HG03565 (cell line): ENCODE measurements around the gene GPR17.

ENCODE experiments used
- ATAC-seq: cut with Tn5 transposase; IDR thresholded peaks from one replicate; pipeline ENCODE4 v1.9.1; 2021; ENCODE audit warnings: mild to moderate bottlenecking, moderate library complexity; ENCODE audit not compliant: unreplicated experiment

GPR17 gene

DNA sequence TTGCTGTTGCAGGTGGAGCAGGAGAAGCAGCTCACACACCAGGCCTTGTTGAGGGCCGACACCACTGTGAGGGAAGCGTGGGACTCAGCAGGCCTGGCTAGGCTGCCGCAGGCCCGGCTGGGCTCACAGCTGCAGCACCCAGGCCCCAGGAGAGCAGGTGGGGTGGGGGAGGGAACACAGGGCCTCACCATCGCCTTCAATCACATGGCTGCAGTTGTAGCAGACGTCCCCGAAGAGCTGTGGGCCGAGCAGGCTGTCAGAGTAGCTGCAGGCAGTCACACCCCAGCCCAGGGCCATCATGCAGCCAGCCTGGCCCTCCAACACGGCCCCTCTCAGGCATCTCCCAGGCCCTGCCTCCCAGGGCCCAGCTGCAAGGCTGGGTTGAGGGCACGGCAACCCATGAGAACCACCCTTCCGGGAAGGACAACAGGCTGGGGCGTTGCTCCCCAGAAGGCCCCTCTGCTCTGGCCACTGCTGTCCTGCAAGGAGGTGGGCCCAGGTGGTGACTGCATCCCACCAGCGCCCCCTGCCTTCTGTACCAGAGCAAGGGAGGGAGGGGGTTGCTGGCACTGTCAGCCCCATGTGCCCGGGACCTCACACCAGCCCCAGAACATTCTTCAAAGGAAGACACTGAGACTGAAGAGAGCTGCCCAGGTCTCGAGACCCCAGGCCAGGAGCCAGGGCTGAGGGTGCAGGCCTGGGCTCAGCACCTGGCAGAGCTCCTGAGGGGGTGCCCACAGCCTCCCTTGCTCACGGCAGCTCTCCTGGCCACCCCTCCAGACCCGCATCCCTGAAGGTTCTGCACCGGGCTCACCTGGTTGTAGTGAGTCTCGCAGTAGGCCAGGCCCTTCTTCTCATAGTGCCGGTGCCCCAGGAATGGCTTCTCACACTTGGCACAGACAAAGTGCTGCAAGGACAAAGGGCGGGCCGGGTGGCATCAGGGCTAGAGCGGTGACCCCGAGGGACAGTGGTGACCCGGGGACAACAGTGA, 5.6 kb upstream of the GPR17 start:
- ATAC-seq: no peak

DNA sequence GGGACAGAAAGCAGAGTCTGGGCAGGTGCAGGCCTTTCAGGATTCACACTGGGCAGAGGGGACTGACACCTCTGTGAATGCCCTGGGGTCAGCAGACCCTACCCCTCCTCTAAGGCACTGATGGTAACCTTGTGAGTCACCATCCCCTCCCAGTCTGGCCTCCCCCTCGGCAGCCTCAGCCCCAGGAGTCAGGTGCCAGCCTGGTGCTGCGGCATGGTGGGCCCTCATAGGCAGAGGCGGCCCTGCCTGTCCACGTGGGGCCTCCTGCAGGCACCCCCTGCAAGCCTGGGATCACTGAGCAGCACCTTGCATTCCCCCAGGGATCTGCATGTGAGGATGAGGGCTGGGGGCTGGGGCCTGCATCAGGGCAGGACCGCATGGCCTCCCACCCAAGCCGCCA, 4.8 kb upstream of the GPR17 start:
- ATAC-seq: no peak

DNA sequence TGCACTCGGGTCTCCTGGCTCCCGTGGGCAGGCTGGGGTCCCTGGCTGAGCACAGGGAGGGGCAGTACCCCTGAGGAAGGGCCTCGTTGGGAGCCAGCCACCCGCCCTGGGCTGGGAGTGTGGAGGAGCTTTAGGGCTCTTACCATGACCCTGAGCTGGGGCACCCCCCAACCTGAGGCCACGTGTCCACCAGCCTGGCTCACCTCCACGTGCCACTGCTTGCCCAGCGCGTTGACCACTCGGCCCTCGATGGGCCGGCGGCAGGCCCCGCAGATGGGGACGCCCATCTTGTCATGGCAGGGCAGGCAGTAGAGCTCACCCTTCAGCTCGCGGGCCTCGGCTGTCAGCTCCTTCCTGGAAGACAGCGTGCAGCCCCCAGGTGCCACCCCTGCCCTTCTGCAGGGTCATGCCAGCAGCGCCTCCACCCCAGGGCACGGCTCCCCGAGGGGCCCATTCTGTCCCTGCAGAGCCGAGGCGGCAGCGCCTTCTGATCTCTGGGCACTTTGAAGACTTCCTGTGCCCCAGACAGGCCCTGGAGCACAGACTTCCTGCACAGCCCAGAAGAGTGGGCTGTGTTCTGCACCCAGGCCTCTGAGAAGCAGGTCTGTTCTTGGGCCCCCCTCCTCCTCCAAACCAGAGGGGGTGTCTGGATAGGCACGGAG, 4.0 kb upstream of the GPR17 start:
- ATAC-seq: no peak

DNA sequence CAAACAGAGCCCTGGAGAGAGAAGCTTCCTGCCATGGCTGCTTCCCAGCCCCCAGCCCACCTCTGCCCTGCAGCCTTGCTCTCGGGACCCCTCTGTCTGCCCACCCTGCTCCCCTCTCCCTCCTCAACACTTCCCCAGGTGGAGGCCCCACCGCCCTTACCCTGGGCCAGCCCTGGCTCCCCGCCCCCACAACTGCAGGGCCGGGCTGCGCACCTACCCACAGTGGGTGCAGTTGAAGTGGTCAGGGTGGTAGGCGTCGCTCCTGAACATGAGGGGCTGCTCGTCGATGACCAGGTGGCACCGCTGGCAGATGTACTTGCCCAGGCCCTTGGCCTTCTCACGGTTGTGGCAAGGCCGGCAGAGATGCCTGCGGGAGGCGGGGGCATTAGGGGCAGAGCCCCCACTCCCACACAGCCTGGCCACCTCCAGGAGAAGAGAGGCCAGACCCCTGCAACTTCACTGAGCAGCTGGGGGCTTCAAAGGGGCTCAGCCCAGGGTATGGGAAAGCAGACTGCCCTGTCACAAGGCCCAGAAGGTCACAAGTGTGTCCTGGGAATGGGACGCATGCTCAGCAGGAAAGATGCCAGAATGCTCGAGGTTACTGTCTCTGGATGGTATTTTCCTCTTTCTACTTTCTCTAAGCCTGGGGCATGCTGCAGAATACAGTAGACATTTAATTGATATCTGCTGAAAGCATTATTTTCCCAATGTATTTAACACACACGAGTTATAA, 3.1 kb upstream of the GPR17 start:
- no peak for ATAC-seq

DNA sequence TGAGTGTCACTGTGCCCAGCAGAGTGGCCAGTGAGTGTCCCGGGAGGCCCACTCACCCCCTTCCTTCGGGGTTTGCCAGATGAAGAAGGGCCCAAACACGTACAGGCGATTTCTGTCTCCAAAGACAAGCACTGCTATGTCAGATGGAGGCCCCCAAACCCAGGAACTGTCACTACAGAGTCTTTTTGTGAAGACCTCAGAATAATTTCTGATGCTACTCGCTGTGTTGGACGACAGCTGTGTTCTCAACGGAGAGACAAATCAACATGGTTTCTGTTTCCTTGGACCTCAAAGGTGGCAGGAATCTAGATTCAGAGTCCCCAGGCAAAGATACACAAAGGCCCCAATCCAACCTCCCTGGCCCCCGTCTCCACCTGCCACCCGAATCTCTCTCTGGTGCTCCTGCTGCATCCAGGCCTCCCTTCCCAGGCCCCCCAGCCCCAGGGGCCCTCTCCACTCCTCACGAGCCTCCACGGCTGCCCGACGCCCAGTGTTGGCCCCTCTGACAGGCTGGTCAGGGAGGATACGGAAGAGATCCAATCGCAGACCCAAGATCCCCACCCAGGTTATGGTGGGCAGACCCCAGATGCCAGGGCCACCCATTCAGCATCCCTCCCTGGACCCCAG, 2.4 kb upstream of the GPR17 start:
- ATAC-seq: no peak

DNA sequence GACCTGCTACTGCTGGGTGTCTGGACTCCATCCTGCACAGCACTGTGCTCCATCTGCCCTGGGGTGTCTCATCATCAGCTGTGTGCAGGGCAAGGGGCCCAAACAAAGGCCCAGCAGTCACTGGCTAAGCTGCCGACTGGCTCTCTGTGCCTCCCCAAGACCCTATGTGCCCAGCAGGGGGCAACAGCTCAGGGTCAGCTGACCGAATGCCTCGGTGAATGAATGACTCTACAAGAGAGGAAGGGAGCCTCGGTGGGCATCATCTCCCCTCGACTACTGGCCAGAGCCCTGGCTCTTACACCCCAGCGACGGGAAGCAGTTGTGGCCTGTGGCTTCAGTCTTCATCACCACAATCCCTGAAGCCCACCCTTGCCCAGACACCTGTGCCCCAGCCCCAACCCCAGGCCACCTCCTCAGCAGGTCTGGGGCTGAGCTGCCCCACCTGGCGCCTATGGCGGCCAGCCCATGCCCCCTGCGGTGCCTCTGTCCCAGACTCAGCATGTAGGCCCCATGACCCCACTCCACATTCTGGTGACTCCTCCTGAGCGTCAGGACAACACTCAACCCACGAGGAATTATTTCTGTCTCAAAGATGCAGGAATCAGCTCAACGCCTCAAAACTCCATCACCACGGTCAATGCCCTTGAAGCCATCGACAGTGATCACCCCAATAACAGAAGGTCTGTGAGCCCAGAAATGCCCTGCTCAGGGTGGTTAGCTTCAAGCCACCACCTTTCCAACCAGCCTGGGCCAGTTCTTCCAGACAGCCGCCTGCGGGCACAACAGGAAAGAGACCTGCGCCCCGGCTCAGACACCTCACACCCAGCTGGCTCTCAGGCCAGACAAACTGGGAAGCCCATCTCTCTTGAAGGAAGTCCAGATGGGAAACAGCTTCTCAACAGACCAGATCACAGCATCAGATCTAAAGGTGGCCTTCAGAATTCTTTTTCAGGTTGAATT, 1.6 kb upstream of the GPR17 start:
- no peak for ATAC-seq

DNA sequence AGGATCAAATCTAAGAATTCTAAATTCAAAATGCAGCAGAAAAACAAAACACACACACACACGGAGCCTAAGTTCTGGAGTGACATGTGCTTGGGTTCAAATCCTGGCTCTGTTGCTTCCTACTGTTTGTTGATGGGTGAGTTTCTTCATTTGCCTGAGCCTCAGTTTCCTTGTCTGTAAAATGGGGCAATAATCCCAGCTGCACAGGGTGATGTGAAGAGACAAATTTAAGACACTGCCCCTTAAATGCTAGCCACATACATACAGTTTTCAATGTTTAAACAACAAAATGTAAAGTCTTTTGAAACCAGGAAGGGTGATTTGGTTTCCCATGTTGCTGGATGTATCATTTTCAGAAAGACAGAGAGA, 943 bp upstream of the GPR17 start:
- ATAC-seq: no peak

DNA sequence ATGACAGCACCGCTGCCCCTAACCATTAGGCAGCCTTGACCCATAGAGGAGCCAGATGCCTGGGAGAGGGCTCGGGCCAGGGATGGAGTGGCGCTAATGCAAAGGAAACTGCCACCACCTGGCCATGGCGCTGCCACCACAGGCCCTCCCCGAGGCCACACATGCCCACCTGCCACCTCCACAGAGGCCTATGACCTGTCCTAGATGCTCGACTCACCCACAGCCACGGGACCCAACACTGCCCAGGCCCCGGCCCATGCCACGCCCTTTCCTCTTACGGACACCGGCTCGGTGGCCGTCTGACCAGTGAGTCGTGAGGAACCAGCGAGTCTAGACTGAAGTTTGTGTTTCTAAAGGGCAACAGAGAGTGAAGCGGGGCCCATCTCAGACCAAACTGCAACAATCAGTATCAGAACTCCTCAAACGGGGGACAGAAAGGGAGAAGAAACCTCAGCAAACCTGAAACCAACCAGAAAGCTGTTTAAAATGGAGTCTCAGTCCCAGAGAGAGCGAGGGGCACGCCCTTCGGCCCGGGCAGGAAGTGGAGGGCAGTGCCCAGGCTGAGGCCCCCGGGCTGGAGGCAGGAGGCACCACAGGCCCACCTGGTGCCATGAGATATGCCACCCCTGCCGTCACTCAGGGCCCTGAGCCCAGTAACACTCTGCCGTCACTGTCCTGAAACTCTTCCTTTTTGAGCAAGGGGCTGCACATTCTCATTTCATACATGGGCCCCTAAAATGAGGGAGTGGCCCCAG, 711 bp downstream of the GPR17 start:
- ATAC-seq: no peak

DNA sequence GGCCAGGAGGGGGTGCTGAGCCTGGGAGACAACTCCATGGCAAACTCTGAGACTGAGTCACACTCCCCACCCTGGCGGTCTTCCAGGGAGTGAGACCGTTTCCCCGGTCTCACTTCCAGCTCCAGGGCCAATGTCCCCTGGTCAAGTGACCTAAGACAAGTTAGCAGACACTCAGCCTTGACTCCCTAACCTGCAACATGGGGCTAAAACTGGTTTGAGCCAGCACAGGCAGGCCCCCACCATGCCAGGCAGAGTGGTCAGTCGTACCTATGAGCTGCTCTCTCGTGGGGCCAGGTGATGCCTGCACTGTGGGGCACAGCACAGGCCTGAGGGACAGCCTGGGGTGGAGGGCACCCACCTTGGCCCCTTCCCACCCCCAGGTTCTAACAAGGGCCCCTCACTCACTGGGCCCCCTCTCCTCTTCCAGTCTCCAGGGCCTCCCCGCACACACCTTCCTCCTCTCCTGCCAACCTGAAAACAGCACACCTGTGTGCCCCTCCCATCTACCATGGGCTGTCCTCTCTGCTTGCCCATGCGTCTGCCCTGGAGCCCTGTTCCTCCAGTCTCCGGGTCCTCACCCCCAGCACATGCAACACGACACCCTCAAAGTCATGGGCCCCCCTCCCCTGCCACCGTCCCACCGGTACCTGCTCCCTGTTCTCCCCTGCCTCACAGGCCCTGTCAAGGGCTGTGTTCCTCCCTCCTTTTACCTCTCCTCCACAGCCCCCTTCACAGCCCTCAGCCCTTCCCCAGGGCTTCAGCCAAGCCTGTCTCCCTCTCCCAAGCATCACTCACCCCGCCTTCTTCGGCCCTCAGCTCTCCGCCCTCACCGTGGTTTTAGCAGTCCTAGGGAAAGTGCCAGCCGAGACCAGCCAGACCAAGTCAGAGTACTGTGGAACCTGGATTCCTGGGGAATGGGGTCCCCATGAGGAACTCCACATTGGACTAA, 1.6 kb downstream of the GPR17 start:
- no peak for ATAC-seq

DNA sequence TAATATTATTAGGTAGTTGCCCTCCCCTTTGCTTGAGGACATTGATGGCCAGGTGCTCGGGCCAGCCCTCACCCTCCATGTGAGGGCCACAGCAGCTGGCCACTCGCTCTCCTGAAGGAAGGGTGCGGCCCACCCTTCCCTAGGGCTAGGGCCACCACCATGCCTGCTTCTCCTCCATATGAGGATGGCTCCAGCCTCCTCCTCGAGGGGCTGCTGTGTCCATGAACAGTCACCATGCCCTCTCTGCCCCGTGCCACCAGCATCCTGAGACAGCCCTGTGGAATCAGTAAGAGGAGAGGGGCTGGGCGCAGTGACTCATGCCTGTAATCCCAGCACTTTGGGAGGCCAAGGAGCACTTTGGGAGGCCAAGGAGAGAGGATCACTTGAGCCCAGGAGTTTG, 2.4 kb downstream of the GPR17 start:
- no peak for ATAC-seq

DNA sequence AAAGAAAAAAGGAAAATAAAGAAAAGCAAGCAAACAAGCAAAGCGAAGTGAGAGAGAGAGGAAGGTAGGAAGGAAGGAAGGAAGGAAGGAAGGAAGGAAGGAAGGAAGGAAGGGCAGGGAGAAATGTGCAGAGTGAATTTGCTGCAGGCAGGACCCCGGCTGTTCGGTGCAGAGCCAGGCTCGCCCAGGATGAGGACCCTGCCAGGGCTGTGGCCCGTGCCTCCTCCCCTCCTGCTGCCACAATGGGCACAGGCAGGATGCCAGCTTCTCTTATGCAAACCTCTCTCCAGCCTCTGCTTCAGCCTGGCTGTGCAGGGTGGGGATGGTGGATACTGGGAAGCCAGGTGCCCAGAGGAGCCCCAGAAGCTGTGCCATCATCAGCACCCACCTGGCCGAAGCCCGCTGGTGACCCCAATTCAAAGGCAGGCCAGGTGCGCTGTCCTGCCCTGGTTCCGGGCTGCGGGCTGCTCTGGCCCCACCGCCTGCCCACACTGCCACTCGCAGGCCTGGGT, 3.2 kb downstream of the GPR17 start:
- no peak for ATAC-seq

DNA sequence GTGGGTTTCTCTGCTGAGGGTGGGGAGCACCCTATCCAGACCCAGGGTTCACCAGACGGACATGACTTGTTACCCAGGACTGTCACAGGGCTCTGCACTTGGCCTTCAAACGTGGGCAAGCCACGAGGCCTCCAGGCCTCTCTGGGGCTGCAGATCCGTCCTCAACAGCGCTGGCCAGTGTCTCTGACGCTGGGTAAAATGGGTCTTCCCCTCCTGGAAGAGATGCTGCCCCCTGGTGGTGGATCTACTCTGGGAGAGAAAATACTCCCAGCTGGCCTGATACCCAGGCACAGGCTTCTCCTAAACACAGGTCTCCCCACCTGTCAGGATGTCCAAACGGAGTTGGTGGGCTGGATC, 3.7 kb downstream of the GPR17 start:
- peak; percentile 70 for ATAC-seq

DNA sequence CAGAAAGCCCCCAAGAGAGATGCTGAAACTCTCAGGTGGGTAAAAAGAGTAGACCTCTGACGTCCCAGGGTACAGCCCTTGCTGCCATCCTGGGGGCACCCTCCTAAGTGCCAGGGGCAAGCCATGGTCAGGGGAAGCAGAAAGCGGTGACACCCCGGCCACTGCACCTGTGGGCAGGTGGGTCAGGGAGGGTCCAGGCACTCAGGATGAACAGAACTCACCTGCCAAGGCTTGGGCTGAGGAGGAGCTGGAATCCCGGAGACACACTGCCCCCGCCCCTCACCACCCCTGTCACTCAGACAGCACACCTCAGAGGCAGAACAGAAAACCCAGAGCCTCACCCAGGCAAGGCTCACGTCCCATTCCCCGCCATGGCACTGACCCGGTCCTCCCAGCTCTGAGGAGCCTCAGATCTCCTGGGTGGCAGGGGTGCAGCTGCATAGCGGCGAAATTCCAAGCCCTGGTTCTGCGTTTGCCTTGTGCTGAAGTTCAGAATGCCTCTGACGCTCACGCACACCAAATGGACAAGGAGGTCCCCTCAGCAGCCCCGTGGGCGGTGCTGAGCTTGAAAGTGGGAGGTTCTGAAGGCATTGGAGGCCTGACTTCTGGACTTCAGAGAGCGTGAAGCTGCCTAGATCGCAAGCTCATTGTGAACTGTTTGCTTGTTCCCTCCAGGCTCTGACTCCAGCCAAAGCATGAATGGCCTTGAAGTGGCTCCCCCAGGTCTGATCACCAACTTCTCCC, 4.3 kb downstream of the GPR17 start:
- ATAC-seq: no peak

DNA sequence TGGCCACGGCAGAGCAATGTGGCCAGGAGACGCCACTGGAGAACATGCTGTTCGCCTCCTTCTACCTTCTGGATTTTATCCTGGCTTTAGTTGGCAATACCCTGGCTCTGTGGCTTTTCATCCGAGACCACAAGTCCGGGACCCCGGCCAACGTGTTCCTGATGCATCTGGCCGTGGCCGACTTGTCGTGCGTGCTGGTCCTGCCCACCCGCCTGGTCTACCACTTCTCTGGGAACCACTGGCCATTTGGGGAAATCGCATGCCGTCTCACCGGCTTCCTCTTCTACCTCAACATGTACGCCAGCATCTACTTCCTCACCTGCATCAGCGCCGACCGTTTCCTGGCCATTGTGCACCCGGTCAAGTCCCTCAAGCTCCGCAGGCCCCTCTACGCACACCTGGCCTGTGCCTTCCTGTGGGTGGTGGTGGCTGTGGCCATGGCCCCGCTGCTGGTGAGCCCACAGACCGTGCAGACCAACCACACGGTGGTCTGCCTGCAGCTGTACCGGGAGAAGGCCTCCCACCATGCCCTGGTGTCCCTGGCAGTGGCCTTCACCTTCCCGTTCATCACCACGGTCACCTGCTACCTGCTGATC, 4.9 kb downstream of the GPR17 start:
- no peak for ATAC-seq

DNA sequence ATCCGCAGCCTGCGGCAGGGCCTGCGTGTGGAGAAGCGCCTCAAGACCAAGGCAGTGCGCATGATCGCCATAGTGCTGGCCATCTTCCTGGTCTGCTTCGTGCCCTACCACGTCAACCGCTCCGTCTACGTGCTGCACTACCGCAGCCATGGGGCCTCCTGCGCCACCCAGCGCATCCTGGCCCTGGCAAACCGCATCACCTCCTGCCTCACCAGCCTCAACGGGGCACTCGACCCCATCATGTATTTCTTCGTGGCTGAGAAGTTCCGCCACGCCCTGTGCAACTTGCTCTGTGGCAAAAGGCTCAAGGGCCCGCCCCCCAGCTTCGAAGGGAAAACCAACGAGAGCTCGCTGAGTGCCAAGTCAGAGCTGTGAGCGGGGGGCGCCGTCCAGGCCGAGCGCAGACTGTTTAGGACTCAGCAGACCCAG, 5.4 kb downstream of the GPR17 start:
- ATAC-seq: no peak

DNA sequence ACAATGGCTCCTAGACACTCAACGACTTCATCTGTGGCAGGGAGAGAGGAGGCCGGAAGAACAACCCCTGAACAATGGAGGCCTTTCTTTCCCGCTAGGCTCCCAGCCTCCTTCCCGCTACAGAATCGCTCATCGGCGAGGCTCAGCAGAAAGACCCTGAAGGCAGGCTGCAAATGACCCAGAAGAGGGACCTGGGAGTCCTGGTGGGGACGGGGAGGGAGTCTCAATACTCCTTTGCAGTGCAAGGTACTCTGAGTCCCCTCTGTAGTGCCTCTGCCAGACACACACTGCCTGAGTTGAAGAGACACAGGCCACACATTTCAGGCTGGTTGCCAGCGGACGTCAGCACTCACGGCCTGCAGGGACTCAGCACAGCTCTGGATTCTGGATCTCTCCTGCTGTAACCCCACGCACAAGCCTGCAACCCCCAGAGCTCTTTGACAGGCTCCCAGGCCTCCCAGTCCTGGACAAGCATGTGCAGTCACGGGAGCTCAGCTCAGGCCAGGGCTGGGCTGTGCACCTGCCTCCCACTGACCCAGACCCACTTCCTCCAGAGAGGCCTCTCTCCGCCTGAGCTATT, 6.1 kb downstream of the GPR17 start:
- no peak for ATAC-seq
